ENCODE data around the gene ICAM1.
A peak's percentile ranks its signal among the peaks of the same experiment; 100 is the strongest.

ICAM1 gene

DNA sequence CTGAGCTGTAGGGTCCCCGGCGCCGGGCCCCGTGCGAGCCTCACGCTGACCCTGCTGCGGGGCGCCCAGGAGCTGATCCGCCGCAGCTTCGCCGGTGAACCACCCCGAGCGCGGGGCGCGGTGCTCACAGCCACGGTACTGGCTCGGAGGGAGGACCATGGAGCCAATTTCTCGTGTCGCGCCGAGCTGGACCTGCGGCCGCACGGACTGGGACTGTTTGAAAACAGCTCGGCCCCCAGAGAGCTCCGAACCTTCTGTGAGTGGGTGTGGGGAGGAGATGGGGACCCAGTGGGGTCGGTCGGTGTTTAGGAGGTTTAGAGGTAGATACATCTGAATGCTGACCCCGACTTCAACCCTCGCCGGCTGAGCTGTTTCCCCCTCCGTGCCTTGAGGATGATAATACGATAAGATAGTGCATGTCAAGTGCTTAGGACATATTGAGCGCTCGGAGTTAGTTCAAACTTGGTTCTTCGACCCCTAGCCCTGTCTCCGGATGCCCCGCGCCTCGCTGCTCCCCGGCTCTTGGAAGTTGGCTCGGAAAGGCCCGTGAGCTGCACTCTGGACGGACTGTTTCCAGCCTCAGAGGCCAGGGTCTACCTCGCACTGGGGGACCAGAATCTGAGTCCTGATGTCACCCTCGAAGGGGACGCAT, 20.8 kb downstream of the ICAM1 start:
- TF ChIP-seq, protein P1, sequence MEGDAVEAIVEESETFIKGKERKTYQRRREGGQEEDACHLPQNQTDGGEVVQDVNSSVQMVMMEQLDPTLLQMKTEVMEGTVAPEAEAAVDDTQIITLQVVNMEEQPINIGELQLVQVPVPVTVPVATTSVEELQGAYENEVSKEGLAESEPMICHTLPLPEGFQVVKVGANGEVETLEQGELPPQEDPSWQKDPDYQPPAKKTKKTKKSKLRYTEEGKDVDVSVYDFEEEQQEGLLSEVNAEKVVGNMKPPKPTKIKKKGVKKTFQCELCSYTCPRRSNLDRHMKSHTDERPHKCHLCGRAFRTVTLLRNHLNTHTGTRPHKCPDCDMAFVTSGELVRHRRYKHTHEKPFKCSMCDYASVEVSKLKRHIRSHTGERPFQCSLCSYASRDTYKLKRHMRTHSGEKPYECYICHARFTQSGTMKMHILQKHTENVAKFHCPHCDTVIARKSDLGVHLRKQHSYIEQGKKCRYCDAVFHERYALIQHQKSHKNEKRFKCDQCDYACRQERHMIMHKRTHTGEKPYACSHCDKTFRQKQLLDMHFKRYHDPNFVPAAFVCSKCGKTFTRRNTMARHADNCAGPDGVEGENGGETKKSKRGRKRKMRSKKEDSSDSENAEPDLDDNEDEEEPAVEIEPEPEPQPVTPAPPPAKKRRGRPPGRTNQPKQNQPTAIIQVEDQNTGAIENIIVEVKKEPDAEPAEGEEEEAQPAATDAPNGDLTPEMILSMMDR (IDR thresholded peaks at IDR 0.05): no peak

DNA sequence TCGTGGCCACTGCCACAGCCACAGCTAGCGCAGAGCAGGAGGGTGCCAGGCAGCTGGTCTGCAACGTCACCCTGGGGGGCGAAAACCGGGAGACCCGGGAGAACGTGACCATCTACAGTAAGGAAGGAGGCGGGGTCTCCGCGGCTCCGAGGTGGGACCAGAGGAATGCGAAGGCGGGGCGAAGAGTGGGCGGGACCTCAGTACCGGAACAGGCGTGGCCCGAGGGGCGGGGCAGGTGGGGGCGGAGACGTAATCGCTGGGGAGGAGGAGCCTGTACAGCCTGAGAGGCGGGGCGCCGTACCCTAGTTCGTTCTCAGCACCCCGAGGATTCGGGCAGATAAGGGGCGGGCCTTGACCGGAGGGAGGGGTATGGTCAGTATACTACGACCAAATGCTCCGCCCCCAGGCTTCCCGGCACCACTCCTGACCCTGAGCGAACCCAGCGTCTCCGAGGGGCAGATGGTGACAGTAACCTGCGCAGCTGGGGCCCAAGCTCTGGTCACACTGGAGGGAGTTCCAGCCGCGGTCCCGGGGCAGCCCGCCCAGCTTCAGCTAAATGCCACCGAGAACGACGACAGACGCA, 21.4 kb downstream of the ICAM1 start:
- TF ChIP-seq, protein P1 (IDR thresholded peaks at IDR 0.05): no peak

DNA sequence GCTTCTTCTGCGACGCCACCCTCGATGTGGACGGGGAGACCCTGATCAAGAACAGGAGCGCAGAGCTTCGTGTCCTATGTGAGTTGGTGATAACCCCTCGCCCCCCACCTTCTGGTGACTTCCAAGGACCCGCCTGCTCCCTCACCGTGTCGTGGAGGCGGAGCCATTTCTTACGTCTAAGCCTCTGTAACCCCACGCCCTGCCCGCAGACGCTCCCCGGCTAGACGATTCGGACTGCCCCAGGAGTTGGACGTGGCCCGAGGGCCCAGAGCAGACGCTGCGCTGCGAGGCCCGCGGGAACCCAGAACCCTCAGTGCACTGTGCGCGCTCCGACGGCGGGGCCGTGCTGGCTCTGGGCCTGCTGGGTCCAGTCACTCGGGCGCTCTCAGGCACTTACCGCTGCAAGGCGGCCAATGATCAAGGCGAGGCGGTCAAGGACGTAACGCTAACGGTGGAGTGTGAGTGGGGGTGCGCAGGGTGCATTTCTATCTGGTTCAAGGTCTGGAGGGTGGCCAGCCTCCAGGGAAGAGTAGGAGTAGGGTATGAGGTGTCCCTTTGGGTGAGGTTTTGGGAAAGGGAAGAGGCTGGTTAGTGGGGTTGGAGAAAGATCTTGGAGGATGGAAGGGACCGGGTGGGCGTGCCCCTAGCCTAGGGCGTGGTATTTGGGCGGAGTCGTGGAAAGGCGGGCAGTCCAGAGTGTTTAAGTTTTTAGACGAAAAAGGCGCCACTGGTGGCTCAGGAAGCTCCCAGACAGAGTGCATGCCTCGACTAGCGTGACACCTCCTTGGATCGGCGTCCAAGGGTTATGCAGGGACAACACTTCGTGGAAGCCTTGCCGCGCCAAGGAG, 22.1 kb downstream of the ICAM1 start:
- TF ChIP-seq, protein P1 (IDR thresholded peaks at IDR 0.05): no peak

DNA sequence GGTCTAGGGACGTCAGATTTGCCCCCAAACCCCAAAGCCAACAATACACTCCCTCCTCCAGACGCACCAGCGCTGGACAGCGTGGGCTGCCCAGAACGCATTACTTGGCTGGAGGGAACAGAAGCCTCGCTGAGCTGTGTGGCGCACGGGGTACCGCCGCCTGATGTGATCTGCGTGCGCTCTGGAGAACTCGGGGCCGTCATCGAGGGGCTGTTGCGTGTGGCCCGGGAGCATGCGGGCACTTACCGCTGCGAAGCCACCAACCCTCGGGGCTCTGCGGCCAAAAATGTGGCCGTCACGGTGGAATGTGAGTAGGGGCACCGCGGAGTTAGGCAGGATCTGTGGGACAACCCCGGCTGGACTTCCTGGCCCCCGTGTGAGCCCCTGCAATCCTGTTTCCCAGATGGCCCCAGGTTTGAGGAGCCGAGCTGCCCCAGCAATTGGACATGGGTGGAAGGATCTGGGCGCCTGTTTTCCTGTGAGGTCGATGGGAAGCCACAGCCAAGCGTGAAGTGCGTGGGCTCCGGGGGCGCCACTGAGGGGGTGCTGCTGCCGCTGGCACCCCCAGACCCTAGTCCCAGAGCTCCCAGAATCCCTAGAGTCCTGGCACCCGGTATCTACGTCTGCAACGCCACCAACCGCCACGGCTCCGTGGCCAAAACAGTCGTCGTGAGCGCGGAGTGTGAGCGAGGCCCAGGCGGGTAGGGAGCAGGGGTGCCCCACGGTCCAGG, 22.9 kb downstream of the ICAM1 start:
- TF ChIP-seq, protein P1 (IDR thresholded peaks at IDR 0.05): no peak

DNA sequence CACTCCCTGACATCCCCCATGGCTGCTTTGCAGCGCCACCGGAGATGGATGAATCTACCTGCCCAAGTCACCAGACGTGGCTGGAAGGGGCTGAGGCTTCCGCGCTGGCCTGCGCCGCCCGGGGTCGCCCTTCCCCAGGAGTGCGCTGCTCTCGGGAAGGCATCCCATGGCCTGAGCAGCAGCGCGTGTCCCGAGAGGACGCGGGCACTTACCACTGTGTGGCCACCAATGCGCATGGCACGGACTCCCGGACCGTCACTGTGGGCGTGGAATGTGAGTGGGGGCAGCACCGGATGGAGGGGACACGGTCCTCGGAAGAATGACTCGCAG, 23.4 kb downstream of the ICAM1 start:
- TF ChIP-seq, protein P1 (IDR thresholded peaks at IDR 0.05): no peak

DNA sequence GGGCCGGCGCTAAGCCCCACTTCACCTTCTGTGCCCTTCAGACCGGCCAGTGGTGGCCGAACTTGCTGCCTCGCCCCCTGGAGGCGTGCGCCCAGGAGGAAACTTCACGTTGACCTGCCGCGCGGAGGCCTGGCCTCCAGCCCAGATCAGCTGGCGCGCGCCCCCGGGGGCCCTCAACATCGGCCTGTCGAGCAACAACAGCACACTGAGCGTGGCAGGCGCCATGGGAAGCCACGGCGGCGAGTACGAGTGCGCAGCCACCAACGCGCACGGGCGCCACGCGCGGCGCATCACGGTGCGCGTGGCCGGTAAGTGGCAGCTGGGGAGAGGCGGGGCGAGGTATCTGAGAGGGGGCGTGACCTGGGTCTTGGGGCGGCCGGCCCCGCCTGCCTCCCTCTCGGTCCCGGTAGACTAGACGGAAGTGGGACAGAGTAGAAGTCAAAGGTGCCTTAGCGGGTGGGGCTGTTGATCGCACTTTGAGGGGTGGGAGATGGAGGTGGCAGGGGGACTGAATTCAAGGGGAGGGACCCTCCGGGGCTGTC, 24.5 kb downstream of the ICAM1 start:
- TF ChIP-seq, protein P1 (IDR thresholded peaks at IDR 0.05): peak; percentile 19; the same call in 1 of the 2 replicates

All from LNCAP (cell line).